Activated T-cell treated with anti-CD3 and anti-CD28 coated beads for 1 hour (primary cell): Measurements from ENCODE around the gene PIP5K1C.
"Not testable (repeated sequence)": the region's sequence is repeated elsewhere in the genome, so short reads cannot be mapped to it uniquely, and the experiment has no call there.

ENCODE experiments used
- DNase-seq: peaks from one replicate; pipeline ENCODE4 v3.0.0-alpha.2; 2020; ENCODE audit warnings: low read depth

PIP5K1C gene

GRCh38 chr19:3644351-3645066 is 55.8 kb downstream of the PIP5K1C start:
- no peak for DNase-seq

DNA sequence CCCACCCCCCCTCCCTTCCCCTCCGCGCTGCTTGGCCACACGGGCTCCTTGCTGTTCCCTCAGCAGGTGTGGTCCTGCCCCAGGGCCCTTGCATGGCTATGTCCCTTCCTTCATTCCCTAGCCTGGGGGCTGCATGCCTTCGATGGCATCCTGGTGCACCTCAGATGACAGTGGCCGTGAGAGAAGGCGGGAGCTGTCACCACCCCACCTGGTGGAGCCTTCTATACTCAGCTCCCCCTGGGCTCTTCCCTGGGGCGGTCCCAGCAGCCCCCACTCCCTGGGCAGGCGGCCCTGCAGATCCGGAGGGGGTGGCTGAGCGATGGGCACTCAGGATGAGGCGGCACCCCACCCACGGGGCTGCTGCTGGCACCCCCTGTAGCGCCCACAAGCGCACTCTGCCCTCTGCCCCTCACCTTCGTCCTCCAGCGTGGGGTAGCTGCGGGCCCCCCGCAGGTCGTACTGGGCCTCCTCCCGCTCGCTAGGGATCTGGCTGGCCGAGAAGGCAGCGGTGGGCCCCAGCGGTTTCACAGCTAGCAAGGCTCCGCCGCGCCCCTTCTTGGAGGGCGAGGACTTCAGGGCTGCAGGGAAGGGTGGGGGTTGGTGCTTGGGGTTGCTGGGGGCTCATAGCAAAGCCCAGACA is 56.5 kb downstream of the PIP5K1C start:
- DNase-seq = no peak

DNA sequence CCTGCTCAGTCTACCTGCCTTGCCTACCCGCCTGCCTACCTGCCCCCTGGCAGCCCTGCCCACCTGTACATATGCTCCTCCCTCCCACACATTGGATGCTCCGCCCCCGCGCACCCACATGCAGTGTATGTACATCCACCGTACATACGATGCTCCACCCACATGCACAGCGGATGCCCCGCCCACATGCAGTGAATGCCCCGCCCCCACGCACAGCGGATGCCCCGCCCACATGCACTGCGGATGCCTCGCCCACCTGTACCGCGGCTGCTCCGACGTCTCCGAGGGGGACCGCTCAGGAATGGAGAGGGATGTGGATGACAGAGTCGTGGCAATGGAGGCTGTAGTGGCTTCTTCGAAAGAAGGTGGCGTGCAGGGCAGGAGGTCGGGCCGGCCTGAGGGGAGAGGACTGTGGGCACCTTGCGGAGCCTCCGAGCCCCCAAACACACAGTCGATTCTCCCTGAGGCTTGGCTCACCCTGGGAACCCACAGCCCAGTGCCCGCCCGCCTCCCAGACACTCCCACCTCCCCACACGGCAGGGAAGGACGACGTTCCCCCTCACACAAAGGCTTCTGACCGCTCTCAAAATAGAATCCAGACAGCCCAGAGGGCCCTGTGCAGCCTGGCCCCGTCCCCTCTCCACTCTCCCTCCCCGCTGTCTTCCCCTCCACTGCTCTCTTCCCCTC is 57.1 kb downstream of the PIP5K1C start:
- no peak for DNase-seq

DNA sequence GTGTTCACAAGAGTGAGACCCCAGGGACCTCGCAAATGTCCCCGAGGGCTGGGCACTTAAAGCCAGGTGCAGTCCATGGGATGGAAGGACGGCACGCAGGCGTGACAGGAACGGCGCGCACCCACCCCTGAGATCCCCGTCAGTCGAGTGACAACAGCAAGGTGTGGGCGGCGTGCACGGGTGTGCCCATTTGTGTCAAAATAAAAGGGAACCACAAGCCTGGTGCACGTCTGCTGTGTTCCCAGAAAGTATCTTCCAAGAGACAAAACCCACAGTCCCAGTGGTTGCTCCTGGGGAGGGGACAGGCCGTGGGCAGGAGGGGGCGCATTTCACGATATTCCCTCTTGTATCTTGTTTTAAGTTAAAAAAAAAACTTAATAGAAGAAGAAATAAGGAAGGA is 58.0 kb downstream of the PIP5K1C start:
- no peak for DNase-seq

DNA sequence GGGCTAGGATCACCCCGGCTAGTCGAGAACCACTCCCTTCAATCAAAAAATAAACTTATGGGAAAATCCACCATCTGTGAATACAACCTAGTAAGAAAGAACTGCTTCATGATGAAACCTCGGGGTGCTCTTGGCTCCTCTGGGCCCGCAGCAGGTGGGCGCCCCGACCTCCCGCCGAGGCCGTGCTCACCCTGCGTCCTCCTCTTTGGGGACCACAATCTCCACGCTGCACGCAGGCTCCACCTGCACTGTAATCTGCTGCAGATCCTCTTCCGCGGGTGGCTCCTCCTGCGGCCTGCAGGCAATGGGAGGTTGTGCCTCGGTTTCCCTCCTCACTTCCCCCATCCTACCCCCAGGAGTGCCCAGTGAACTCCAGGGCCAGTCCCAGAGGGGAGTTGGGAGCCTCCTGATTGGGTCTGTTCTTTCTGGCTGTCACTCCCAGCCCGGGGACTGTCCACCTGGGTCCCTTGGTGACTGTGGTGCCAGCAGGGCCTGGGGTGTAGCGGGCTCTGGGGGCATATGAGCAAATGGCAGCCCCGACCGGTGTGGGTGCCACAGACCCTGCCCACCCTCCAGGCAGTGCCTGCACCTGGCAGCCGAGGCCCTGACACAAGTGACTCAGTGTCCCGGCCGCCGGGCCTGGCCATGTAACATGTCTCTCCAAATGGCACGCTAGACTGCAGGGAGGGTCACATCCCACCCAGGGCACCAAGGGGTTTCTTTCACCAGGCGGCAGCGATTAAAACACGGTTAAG is 58.6 kb downstream of the PIP5K1C start:
- no peak for DNase-seq

- no peak for DNase-seq
These were observed 60.8 kb downstream of the PIP5K1C start for GRCh38 chr19:3639479-3639878.

DNA sequence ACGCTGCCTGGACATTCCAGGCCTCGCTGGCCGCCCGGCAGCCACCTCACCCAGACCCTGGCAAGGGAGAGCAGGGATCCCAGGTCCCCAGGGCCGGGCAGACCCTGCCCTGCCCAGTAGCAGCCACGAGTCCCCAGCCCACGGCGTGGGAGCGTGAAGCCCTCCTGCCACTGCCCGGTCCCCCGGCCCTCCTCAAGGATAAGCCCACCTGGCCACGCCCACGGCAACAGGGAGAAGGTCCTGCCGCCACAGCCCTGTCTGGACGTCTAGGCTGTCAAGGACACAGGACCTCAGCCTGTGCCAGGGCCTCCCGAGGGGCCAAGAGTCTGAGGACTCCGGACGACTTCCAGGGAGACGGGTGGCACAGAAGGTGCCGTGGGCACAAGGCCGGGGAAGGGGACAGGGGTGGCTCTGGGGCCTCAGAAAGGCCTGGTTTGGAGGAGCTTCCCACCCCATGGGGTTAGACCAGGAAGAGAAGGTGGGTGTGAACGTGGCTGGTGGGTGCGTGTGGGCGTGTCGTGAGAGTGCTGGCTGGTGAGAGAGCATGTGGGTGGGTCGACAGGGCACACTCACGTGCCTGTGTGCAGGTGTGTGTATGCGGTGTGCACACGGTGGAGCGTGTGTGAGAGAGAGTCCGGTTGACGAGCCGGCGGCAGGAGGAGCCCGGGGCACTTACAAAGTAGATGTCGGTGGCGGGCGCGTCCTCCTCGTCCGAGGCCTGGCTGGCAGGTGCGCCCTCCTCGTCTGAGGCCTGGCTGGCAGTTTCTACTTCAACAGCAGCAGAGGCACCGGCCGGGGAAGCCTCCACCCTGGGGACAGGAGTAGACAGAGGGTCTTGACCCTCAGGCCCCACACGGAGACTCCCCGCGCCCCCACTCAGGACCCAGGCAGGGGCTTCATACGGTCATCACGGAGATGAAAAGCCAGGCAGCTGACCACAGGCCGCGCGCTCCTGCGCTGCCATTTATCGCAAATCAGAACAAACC is 61.8 kb downstream of the PIP5K1C start:
- DNase-seq = no peak

DNA sequence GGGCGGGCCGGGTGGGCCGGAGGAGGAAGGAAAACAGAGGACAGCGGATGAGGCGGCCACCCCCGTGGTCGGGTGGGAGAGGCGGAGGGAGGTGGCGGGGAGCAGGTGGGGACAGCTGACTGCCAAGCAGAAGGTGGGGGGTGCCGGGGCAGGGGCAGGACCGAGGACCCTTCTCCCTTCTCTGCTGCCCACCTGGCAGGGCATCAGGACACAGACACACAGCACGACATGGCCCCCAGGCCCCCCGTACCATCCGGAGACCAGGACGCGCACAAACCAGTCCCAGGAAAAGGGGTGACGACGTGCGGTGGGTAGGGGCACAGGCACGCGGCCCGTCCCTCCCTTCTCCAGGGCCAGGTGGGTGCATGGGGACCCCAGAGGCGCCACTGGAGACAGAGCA is 62.6 kb downstream of the PIP5K1C start:
- DNase-seq = no peak

- DNase-seq = no peak
These were observed 63.3 kb downstream of the PIP5K1C start for GRCh38 chr19:3636962-3637361.

DNA sequence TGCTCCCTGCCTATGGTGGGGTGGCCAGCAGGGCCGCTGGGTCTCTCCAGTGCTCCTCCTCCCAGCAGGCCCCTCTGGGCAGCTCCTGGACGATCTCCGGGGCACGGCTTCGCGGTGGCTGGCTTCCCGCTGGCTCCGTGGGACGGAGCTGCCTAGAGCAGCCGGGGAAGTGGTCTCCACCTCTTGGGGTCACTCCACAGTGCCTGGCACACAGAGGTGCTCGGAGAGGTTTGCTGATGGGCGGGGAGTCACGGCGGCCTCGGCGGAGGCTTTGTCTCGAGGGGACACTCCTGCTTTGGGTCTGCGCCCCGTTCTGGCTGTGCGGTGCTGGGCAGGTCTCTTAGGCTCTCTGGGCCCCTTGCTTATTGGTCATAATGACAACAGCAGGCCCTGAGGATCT is 63.8 kb downstream of the PIP5K1C start:
- DNase-seq = no peak

- no peak for DNase-seq
These were observed 65.7 kb downstream of the PIP5K1C start for GRCh38 chr19:3634496-3635045.

DNA sequence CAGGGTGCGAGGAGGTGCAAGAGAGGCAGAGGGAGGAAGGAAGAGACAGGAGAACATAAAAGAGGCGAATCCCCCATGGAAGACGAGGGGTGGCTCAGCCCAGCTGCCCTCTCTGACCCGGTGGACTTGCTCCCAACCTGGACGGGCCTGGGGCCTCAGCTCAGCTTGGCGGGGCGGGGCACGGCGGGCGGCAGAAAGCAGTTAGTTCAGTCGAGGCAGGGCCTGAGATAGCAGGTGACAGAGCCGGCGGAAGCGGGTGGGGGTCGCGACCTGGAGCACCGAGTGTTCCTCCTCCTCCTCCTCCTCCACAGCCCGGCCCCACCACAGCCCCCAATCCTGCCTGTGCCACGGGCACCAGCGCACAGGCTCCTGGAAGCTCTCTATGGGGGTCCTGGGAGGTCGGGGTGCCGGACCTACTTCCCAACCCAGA is 66.7 kb downstream of the PIP5K1C start:
- no peak for DNase-seq

DNA sequence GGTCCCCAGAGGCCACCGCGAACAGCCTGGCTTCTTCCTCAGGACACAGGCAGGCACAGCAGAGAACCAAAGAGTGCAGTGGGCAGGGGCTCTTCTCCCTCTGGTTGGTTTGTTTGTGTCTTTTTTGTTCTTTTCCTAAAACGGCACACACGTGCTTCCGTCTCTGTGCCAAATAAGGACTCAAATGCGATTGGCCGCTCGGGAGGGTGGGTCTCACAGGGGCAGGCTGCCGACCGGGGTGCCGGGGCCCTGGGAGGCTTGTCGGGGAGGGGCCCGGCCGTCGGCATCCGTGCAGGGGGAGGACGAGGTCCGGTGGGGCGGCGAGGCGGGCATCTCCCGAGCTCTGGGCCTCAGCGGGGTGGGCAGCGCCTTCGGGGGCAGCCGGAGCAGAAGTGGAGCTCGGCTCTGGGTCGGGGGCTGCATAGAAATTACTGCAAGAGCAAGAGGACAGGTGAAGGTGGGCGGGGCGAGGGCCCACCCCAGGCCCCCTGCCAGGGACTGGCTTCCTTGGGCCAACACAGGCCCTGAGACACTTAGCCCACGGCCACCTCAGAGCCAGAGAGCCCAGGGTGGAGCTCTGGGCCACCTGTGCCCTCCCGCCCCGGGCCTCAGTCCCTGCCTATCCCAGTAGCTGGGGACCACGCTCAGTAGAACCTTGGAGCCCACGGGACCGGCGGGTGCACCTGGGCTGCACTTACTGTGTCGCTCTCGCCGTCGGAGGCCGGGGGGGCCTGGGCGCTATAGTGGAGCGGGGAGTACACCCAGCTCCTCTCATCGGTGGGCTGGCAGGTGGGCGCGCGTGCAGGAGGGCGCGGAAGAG is 67.3 kb downstream of the PIP5K1C start:
- DNase-seq = no peak

- no peak for DNase-seq
These were observed 68.2 kb downstream of the PIP5K1C start for GRCh38 chr19:3632098-3632497.

DNA sequence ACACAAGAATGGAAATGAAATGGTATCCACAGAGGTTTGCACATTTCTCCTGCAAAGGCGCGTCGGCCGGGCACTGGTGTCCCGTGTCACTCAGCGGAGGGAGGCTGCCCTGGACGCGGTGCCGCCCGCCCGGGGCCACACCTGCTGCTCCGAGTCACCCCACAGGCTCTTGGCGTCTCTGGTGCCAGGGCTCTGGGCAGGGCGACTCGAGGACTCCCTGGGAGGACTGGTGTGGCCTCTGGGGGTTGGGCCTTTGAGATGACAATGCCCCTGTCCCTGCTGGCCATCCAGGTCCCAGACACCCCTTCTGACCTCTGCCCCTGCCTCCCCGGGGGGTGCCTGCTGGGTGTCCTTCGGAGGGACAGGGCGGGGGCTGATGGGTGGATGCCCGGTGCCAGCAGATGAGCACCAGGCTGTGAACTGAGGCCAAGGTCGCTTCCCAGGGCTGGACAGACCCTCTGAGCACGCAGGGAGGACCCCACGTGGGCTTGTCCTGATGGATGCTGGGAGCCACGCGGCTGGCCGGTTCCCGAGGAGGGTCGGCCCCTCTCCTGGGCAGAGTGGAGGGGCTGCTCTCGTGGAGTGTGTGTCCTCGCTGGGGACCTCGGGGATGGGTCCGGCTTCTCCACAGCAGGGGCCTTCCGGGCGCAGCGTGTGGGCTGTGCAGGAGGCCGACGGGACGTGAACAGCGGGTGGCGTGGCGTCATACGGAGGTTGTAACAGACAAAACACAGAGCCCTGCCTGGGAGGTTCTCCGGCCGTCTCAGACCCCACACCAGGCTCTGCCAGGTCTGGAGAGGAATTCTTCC is 69.0 kb downstream of the PIP5K1C start:
- no peak for DNase-seq

DNA sequence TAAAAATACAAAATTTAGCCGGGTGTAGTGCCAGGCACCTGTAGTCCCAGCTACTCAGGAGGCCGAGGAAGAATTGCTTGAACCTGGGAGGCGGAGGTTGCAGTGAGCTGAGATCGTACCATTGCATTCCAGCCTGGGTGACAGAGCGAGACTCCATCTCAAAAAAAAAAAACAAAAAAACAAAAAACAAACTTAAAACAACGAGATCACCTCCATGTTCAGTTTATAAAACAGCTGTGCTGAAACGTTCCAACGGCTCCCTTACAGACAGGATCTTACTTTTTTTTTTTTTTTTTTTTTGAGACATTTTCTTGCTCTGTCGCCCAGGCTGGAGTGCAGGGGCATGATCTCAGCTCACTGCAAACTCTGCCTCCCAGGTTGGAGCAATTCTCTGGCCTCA is 71.5 kb downstream of the PIP5K1C start:
- DNase-seq = not testable (repeated sequence)

DNA sequence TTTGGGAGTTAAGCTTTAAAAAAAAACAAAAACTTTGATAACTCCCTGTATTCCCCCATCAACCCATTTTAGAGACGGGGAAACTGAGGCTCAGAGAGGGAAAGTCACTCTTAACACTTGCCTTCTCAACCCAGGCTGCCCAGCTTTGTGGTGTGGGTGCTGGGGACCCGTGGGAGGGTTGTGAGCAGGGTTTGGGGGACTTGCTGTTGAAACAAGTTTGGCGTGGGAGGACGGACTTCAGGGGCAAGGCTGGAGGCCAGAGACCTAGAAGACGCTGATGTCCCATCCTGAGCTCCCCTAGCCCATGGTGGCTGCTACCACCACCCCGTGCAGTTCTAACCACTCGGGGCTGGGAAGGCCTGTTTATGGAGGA is 72.9 kb downstream of the PIP5K1C start:
- no peak for DNase-seq

DNA sequence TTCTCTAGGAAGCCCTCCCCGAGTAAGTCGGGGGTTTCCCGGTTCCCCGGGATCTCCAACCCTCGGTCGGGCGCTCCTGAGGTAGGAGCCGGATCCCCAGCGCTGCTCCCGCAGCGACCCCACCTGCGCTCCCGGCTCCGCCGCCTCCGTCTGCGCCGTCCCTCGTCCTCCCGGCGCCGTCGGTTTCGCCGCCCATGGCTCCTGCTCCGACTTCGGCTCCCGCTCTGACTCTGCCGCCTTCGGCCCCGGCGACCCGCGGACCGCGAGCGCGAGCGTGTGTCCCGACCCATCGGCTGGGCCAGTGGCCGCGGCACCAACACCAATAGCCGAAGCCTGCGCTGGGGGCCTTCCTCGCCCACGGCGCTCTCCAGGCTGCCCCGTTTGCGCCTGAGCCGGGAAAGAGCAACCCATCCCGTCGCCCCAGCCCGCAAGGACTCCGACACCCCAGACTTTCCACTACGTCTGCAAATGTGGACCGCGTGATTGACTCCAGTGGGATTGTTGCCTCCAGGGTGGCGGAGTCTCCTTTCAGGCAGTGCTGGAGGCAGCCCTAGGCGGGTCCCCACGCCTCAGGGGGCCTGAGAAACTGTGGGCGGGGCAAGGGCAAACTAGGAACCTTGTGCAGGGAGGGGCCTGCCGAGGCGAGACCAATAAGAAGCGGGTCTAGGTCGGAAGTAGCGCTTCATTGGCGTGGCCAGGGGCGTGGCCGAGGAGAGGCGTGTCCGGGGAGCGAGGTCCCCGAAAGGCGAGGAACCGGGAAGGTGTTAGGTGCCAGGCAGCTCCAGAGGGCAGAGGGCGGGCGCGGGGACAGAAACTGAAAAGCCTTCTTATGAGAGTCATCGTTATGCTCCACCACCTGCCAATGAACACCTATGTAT is 73.6 kb downstream of the PIP5K1C start, which contains the start of gene CACTIN:
Gene CACTIN, minus strand, starts transcription at position 318 of the 878 bp plus-strand sequence. Its CDS starts 28 bp downstream, at position 290.
- DNase-seq = peak; percentile 99
